GM19025 (cell line): ENCODE data around the gene TSPO2.
"Not testable (repeated sequence)": the region's sequence is repeated elsewhere in the genome, so short reads cannot be mapped to it uniquely, and the experiment has no call there.

Experiments
- ATAC-seq: cut with Tn5 transposase; IDR thresholded peaks from one replicate; pipeline ENCODE4 v1.9.1; 2021; ENCODE audit warnings: mild to moderate bottlenecking, low read depth, moderate library complexity; ENCODE audit not compliant: unreplicated experiment

The TSPO2 gene, protein sequence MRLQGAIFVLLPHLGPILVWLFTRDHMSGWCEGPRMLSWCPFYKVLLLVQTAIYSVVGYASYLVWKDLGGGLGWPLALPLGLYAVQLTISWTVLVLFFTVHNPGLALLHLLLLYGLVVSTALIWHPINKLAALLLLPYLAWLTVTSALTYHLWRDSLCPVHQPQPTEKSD

DNA sequence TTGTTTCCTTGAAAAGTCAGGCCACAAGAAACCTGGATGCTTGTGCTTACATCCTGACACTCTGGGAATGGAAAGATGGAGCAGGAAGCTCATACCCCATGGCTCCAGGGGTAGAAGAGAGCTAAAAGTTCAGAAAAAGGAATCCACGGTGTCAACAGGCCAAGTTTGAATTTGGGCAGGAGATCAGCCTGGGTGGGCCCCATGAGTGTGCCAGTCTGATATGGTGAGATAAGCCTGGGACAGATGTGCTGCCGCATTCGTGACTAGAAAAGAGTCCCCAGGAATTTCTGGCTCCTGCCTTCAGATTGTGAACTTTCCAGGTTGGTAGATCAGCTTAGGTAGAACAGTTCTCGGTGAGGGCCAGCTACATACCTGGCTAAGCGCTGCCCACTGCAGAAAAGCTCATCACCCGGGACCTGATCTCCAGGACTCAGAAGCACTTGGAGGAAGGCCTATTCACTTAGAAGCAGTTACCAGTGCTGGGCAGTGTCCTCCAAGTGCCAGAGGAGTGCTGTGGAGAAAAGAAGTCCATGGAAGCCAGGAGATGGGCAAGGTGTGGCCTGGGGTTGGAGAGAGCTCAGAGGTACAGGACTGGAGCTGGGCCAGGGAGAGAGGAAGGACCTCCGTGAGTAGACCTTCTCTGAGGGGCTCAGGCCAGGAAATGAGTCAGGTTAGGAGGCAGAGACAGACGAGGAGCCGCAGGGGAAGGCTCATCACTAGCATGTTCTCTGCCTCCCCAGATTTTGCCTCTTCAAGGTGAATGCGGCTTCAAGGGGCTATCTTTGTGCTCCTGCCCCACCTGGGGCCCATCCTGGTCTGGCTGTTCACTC is at the start of gene TSPO2:
Gene TSPO2 (plus strand): TSS at position 242 of the 830 bp plus-strand sequence. CDS start 519 bp downstream, at position 761.
- ATAC-seq, result no peak

DNA sequence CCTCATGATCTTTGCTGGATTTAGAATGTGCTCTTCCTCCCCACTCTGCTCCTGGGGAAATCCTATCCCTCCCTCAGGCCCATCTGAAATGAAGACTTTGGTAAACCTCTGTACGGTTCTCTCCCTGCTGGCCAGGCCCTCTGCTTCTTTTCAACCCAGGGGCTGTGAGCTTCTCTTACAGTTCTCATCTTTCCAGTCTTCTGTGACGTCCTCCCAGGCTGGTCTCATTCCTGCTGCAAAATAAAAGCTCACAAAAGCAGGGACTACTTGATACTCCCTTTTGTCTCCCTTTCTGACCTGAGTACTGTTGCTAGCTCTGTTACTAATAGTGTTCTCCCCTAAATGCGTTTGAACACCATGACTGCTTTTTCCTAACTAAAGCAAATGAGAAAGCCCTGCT is 49.5 kb upstream of the TSPO2 start:
- no peak for ATAC-seq

DNA sequence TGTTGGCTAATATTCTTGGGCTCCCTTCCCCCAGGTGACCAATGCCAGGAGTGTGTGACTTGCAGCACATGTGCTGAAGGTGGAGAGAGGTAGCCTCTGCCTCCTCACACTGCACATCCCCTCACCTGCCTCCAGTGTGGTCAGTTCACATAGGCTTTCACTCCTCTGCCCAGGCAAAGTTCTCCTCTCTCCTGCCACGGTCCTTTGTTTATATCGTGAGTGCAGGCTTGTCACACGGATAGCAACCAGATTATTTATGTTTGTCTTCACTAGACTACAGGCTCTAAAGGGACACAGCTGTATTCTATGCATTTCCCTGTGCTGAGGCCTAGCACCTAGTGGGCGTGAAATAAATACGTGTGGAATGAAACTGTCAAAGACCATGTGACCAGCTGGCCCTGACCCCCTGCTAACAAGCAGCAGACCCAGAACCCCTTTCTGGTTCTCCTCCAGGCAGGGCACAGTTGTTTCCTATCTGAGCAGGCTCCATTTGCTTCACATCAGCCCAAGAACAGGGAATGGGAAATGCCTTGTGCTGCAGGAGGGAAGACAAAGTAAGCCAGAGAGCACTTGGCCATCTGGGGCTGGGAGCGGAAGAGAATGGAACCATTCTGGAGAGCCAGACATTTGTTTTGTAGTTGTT is 45.6 kb upstream of the TSPO2 start:
- ATAC-seq, result no peak

DNA sequence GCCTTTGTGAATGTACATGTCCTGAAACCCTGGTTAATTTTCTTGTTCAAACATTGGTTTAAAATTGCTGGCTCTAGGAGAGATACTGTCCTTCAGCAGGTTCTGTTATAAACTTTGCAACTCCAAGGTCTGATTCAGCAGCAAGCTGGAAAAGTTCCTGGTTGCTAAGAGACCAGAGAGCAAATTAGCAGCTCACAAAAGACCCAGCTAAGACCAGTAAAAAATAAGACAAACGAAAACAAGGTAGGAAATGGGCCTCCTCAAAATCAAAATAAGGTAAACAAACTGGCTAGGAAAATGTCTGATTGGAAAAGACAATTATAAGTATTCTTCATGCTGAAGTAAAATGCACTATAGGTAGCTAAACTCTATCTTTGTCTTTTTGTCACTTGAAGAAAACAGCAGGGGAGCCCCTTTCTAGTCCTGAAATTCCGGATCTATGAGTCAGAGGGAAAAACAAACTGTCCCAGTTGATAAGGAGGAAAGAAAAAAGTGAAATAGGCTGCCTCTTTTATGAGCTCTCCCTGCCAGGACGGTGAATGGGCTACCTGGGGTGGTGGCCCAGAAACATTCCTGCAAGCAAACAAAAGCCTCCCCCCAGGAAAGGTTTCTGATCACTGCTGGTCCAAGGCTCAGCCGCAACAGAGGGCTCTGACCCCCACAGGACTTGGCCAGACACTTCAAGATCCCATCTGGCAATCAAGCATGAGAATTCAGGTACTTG is 44.9 kb upstream of the TSPO2 start:
- no peak for ATAC-seq

DNA sequence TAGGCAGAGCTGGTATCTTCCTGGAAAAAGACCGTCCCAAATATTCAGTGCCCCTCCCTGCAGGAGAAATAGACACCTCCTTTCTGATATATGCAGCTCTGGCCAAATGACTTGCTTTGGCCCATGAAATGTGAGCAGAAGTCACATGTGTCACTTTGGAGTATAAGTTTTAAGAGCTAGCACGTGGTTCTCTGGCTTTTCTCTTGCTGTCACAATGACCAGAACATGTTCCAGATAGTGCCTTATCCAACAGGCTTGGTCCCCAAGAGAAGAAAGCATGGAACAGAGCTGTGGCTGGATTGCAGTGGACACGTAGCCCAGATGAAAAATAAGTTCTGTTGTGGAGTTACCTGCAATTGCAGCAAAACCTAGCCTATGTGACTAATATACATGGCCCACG is 43.6 kb upstream of the TSPO2 start:
- ATAC-seq, result no peak

DNA sequence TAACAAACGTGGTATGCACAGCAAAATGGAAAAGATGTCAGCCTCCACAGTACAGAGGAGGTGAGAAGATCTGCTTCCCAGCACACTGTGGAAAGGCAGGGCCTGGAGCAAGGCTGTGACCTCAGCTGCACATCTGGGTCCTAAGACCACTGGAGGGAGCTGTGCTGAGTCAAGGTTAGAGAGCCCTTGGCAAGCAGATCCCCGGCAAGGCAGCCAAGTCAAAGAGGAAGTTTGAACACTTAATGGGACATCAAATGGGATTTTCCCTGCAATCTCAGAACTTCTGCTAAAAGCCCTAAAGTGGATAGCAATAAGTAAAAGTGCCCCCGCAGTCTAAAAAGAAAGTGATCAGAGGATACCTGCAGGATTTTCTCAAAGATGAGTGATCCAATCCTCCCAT is 42.7 kb upstream of the TSPO2 start:
- ATAC-seq, result no peak

DNA sequence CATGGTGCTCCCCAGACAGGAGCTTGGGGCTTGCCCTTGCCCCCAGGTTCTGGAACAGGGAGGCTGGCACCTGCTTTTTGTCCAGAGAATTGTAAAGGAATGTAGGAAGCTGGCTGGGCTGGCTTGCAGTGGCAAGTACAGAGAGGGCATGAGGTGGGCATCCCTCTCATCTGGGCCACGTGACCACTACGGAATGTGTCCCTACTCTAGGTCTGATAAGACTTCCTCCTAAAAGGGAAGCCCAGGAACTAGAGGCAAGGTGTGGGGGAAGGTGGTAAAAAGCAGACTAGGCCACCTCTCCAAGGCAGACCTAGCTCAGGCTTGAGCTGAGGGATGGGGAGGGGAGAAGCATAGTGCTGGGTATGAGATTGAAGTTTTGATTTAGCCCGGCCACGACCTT is 42.0 kb upstream of the TSPO2 start:
- no peak for ATAC-seq

DNA sequence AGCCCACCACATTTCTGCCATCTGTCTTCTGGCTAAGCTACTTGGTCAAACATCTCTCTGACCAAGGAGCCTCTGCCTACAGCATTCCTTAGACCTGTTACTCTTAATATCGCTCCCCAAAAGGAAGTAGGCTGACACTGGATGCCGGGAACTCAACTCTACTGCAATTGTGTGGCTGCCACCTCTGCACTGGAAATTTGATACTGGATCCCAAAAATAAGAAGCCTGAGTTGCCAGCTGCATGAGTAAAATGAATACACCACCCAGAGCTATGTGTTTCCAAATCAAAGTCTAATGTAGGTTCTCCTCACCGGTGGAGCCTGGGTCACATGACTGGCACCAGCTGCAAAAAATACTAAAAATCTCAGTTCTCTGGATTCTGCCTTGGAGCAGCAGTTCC is 40.1 kb upstream of the TSPO2 start:
- ATAC-seq, result no peak

DNA sequence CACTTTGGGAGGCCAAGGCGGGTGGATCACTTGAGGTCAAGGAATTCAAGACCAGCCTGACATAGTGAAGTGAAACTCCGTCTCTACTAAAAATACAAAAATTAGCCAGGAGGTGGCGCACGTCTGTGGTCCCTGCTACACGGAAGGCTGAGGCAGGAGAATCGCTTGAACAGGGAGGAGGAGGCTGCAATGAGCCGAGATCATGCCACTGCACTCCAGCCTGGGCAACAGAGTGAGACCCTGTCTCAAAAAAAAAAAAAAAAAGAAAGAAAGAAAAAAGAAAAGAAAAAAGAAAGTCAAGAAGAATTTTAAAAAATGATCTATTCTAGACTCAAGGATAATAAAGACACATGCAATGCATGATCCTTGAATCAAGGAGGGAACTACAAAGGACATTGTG is 36.0 kb upstream of the TSPO2 start:
- ATAC-seq, result not testable (repeated sequence)

DNA sequence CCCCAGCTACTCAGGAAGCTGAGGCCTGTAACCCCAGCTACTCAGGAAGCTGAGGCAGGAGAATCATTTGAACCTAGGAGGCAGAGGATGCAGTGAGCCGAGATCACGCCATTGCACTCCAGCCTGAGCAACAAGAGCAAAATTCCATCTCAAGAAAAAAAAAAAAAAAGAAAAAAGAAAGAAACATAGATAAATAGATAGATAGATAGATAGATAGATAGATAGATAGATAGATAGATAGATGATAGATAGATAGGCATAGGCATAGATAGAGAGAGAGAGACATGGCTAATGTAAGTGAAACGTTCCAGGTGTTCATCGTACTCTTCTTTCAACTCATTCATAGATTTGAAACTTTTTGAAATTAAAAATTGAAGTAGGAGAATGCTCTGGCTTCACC is 35.3 kb upstream of the TSPO2 start:
- not testable (repeated sequence) for ATAC-seq

DNA sequence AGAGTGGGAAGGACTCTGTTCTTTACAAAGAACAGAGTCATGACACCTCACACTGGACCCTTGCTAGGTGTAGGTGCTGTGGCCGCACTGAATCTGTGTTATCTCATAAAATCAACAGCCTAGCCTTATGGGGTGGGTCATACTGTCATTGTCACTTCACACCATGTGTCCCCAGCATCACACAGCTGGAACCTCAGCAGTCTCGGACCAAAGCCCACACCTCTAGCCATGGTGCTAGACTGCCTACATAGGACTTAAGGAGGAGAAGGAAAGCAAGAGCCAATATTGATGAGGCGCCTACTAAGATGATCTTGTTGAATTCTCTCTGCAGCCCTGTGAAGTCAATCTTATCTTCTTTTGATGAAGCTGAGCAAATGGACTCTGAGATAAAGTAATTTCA is 34.3 kb upstream of the TSPO2 start:
- no peak for ATAC-seq

DNA sequence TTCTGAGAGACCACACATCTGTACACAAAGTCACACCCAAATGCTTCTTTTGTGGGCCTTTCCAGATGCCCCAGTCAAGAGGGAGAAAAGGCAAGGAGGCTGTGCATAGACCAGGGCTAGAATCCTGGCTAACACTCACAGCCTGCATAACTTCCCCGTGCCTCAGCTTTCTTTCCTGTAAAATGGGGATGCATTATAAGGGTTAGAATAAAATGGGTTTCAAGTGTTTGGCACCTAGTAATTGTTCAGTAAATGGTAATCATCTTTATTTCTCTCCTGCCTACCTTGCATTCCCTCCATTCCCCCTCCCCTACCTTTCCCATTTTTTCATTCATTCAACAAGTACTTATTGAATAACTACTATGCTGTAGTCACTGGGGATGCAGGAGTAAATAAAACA is 32.6 kb upstream of the TSPO2 start:
- no peak for ATAC-seq

DNA sequence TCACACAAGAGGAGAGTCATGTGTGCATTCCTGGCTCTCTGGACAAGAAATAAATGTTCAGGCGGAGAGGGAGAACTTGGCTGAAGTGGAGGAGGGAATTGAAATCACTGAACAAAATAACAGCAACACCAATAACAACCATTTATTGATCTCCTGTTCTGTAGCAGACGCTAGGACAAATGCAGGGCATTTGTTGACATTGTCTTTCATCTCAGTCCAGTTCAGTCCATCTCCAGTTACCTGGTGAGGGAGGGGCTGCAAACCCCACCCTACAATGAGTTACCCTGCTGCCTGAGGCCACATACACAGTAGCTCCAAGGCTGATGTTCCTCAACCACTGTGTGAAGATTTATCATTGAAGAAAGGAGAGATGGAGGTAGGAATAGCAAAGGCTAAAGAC is 30.6 kb upstream of the TSPO2 start:
- no peak for ATAC-seq

DNA sequence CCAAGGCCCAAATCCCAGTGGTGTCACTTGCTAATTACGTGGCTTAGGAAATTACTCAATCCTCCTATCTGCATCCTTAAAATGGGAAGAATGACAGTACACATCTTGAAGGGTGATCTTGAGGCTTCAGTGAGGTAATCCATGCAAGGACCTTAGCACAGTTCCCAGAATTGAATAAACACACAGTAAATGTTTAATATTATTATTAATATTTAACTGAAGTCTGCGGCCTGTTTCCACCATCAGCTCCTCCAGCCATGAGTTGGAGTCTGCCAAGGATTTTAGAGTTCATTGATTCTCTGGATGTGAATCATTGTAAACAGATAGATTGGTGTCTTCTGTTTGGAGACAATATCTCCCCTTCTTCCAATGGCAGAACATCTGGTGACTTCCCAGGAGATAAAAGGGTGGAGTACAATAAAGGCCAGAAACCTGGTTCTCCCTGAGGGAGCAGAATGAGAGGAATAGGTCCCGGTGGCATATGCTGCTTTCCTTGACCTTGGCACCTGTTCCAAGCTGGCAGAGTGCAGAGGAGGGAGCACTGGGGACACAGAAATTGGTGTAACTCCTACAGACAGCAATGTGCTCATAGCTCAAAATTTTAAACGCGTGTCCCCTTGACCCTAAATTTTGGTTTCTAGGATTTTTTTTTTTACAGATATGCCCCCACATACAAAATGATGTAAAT is 28.7 kb upstream of the TSPO2 start:
- no peak for ATAC-seq

DNA sequence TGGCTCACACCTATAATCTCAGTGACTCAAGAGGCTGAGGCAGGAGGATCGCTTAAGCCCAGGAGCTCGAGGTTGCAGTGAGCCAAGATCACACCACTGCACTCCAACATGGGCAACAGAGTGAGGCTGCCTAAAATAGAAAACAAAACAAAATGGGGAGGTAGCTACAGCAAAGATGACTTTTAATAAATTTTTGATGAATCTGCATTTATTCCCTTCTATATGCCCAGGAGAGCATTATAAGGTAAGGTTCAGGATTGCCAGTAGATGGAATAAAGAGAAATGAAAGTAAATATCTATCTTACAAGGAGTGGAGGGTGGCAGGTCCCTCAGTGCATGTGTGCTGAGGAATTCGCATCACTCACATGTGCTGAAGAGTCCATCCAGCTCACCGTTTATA is 27.5 kb upstream of the TSPO2 start:
- ATAC-seq, result no peak

DNA sequence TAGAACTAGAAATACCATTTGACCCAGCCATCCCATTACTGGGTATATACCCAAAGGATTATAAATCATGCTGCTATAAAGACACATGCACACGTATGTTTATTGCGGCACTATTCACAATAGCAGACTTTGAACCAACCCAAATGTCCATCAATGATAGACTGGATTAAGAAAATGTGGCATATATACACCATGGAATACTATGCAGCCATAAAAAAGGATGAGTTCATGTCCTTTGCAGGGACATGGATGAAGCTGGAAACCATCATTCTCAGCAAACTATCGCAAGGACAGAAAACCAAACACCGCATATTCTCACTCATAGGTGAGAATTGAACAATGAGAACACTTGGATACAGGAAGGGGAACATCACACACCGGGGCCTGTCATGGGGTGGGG is 26.4 kb upstream of the TSPO2 start:
- not testable (repeated sequence) for ATAC-seq

DNA sequence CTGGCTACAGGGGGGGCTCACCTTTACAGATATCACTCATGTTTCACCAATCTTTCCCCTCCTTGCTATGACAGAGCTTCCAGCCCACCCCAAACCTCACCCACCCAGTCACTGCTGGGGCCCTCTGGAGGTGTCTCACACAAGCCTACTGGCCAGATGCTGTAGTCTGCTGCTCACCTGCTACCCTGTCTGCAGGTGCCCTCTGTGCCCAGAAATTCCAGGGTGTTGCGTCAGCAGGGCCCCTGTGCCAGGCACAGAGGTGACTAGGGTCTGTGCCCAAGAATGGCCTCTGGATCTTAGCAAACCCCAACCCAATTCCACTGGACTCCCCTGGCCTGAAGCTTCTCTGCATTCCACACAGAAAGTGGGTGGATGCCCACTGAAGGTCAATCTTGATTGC is 24.6 kb upstream of the TSPO2 start:
- ATAC-seq, result no peak

DNA sequence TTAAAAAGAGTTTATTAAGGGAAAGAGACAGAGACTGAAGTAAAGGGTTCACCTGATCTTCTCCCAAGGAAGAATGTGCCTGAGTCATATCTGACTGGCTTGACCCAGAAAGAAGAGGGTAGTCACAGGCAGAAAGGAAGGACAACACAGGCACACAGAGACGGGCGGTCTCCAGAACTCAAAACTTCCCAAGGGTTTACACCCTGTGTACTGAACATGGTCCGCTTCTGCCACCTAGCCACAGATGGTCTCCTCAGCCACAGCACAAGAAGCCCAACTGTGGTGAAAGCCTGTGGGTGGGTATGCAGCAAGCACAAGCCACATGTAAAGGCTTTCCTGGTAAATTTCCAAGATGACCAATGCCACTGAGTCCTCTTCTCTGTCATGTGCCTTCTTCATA is 20.4 kb upstream of the TSPO2 start:
- no peak for ATAC-seq

DNA sequence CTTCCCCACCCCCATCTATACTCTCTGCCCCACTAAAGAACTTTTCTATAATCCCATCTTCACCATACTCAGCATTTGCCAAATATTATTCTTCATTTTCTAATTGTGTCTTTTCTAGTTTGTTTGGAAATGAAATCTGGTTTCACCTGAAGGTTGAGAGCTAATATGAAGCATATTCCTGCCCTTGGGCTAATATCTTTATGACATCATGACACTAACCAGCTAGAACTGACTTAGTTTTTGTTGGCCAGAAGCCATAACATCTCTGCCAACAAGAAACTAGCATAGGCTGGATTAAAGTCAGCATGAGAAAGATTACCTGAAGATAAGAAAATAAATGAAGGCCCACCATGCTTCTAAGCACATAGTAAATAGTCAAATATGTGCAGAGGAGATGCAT is 20.0 kb upstream of the TSPO2 start:
- no peak for ATAC-seq

DNA sequence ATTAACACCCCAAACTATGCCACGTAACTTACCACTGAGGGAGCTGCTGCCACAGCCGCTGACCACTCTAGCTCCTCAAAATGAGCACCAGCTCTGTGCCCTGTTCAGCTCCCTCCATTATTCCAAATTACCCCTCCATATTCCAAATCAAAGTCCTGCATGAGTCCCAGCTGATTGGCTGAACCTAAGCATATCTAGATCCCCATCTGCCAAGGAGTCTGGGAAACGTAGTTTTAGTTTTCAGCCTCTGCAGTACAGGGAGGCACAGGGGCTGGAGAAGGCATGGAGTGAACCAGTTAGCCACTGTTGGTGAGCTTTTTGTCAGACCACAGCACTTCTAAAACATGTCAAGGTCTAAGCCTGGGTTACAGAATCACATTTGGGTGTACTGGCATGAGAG is 19.2 kb upstream of the TSPO2 start:
- ATAC-seq, result no peak
